NB4 (cell line): ENCODE measurements around the gene HDAC9.

Experiments used
- MYC ChIP-seq: IDR thresholded peaks from 2 replicates; pipeline ENCODE4 v1.6.1; 2011; ENCODE audit warnings: low read depth, low read length
- POLR2A ChIP-seq: IDR thresholded peaks from 2 replicates; pipeline ENCODE4 v1.6.1; 2011; ENCODE audit warnings: mild to moderate bottlenecking; ENCODE audit not compliant: insufficient read length; ENCODE audit errors: extremely low read depth
- TF ChIP-seq, protein P1 (sequence below): IDR thresholded peaks from one replicate; pipeline ENCODE4 v1.5.1; 2012; ENCODE audit warnings: low read depth, low read length
- TF ChIP-seq, protein P2 (sequence below): IDR thresholded peaks from 2 replicates; pipeline ENCODE4 v1.6.1; 2011; ENCODE audit warnings: low read depth, low read length

- TF ChIP-seq, protein P1, sequence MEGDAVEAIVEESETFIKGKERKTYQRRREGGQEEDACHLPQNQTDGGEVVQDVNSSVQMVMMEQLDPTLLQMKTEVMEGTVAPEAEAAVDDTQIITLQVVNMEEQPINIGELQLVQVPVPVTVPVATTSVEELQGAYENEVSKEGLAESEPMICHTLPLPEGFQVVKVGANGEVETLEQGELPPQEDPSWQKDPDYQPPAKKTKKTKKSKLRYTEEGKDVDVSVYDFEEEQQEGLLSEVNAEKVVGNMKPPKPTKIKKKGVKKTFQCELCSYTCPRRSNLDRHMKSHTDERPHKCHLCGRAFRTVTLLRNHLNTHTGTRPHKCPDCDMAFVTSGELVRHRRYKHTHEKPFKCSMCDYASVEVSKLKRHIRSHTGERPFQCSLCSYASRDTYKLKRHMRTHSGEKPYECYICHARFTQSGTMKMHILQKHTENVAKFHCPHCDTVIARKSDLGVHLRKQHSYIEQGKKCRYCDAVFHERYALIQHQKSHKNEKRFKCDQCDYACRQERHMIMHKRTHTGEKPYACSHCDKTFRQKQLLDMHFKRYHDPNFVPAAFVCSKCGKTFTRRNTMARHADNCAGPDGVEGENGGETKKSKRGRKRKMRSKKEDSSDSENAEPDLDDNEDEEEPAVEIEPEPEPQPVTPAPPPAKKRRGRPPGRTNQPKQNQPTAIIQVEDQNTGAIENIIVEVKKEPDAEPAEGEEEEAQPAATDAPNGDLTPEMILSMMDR: no peak
- TF ChIP-seq POLR2A (no peak), MYC (no peak)
- TF ChIP-seq, protein P2, sequence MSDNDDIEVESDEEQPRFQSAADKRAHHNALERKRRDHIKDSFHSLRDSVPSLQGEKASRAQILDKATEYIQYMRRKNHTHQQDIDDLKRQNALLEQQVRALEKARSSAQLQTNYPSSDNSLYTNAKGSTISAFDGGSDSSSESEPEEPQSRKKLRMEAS: no peak
Observed at GRCh38 chr7:18619311-18619710, 123.8 kb downstream of the HDAC9 start.
